HG03103 (cell line): ENCODE data around the gene DCAF11.

Experiments used
- ATAC-seq: cut with Tn5 transposase; IDR thresholded peaks from one replicate; pipeline ENCODE4 v1.9.1; 2021; ENCODE audit warnings: low read depth; ENCODE audit not compliant: unreplicated experiment

The DCAF11 gene

DNA sequence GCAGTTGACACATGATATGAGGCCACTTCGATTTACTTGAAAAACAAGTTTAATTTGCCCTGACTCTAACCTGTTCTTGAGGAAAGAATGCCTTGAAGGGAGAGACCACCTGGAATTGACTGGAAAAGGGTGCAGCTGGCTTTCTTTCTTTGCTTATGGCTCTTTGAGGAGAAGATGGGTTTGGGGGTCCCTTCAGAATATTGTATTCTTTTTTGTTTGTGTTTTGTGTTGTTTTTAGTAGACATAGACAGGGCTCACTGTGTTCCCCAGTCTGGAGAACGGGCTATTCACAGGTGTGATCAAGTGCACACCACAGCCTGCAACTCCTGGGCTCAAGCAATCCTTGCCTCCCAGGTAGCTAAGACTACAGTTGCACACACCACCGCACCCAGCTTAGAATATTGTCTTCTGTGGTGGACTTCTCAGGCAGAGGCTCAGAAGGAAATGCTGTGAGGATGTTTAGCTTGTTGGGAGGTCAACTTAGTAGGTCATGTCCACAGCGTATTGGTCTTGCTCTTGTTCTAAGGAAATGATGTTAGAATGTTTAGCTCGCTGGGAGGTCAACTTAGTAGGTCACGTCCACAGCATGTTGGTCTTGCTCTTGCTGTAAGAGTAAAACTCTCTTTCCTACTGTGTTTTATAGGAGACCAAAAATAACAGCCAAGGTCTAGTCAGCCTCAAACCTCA is 1.7 kb downstream of the DCAF11 start:
- ATAC-seq: no peak

DNA sequence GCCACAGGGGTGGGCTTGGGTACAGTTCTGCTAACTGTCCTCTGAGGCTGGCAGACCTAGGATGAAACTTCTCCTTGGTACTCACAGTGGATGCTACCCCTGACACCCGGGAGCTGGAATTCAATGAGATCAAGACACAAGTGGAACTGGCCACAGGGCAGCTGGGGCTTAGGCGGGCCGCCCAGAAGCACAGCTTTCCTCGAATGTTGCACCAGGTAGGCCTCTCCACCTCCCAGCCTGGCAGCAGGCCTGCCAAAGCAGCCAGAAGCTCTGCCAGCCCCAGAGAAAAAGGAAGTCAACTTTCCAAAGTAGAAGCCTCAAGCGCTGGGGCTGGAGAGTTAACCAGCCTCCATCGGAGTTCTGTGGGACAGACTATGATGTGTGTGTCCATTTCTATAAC is 2.6 kb downstream of the DCAF11 start:
- ATAC-seq: no peak

DNA sequence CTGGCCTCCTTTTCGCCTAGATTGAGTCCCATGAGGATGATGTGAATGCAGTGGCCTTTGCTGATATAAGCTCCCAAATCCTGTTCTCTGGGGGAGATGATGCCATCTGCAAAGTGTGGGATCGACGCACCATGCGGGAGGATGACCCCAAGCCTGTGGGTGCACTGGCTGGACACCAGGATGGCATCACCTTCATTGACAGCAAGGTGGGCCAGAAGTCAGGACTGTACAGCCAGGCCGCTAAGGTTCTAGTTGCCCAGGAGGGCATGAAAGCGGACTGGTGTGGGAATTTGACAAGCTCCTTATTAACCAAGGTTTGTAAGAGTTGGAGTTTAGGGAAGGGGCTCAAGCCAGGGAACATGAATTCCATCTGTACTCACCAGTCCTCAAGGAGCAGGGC is 5.1 kb downstream of the DCAF11 start:
- ATAC-seq: no peak

DNA sequence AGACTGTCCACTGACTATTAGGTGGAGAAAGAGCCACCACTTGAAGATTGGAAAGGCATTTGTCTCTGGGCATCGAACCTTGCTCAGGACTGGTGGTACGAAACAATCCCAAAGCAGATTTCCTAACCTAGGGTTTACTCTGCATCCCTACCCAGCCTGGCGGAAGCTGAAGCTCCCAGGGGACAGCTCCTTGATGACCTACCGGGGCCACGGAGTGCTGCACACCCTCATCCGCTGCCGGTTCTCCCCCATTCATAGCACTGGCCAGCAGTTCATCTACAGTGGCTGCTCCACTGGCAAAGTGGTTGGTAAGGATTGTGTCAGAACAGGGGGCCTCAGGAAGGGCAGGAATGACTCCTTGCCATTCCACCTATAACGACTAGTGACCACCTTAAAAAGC is 6.6 kb downstream of the DCAF11 start:
- no peak for ATAC-seq

DNA sequence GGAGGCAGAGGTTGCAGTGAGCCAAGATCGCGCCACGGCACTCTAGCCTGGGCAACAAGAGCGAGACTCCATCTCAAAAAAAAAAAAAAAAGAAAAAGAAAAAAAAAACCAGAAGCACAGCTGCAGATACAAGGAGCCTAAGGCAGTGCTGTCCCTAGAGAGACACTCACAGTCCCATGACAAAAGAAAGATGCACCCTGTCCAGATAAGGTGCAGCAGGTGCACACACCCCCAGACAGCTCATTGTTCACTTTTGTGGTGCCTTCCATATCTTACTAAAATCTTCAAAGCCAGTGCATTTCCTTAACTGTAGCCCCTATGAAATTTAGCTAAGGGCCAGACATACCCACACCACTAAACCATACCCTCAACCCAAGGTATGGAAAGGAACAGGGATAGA is 7.8 kb downstream of the DCAF11 start:
- no peak for ATAC-seq

DNA sequence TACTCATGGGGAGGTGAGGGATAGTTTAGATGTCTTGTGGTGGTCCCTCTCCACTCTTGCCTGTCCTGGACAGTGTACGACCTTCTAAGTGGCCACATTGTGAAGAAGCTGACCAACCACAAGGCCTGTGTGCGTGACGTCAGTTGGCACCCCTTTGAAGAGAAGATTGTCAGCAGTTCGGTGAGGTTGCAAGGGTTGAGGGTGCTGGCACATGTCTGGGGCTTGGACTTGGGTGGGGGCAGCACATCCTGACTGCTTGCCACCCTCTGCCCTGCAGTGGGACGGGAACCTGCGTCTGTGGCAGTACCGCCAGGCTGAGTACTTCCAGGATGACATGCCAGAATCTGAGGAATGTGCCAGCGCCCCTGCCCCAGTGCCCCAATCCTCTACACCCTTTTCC is 8.3 kb downstream of the DCAF11 start:
- no peak for ATAC-seq

DNA sequence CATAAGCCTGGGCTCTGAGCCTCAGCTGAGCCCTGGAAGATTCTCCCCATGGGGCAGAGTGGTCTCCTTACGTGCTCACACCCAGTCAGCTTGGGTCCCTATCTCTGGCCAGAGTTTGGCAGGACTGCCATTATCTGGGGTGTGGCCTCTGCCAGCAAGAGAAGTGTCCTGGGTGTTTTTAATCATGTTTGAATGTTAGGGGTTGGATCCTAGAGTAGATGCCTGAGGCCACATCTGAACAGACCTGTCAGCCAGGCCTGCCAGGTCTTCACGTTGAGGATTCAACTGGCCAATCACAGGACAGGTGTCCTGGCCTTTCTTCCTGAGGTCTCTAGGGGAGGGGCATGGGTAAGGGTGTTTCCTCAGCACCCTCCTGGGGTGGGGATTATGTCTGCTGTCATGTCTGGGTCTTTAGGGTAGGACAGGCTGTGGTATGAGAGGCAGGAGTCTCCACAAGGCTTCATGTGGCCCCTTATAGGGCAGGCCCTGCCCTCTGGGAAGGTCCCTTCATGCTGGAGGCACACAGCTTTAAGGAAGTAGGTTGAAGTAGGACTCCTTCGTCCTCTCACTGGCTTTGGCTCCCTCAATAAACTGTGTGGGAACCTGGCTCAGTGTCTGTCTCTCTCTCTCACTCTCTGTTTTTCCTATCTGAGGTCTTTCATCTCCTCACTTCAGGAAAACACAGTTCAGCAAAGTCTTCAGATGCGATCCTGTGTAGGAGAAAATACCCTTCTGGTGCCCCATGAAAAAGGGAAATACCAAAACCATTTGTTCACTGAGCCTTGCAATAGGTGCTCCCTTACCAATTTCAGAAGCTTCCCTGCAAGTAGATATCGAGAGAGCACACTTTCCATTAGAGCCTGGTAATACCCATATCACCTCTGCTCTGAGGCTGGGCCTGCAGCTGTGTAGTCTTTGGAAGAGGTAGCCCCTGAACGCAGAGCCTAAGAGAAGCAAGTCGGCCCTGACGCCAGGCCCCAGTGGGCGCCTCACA is 9.1 kb downstream of the DCAF11 start:
- ATAC-seq: no peak

DNA sequence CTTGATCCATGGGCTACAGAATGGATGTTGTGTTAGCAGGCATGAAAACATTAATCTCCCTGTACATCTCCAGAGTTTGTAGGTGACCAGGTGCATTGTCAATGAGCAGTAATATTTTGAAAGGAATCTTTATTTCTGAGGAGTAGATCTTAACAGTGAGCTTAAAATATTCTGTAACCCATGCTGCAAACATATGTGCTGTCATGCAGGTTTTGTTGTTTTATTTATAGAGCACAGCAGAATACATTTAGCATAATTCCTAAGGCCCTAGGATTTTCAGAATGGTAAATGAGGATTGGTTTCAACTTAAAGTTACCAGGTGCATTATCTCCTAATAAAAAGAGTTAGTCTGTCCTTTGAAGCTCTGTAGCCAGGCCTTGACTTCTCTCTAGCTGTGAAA is 12.4 kb downstream of the DCAF11 start:
- no peak for ATAC-seq

DNA sequence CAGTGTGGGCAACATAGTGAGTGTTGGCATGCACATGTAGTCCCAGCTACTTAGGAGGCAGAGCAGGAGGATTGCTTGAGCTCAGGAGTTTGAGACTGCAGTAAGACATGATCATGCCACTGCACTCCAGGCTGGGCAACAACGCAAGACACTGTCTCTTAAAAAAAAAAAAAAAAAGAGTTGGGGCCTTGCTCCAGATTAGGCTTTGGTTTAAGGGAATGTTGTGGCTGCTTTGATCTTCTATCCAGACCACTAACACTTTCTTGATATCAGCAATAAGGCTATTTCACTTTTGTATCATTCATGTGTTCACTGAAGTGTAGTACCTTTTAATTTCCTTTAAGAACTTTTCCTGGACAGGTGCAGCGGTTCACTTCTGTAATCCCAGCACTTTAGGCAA is 13.1 kb downstream of the DCAF11 start:
- no peak for ATAC-seq

DNA sequence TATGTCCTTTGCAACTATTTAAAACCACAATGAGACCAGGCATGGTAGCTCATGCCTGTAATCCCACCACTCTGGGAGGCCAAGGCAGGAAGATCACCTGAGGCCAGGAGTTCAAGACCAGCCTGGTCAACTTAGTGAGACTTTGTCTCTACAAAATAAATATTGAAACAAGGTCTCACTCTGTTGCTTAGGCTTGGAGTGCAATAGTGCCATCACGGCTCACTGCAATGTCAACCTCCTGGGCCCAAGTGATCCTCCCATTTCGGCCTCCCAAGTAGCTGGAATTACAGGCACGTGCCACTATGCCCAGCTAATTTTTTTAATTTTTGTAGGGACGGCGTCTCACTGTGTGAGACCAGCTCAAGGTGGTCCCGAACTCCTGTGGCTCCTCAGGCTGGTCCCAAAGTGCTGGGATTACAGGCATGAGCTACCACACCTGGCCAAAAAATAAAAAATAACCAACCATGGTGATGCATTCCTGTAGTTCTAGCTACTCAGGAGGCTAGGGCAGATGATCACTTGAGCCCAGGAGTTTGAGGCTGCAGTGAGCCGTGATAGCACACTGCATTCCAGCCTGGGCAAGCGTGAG is 14.9 kb downstream of the DCAF11 start:
- ATAC-seq: no peak

DNA sequence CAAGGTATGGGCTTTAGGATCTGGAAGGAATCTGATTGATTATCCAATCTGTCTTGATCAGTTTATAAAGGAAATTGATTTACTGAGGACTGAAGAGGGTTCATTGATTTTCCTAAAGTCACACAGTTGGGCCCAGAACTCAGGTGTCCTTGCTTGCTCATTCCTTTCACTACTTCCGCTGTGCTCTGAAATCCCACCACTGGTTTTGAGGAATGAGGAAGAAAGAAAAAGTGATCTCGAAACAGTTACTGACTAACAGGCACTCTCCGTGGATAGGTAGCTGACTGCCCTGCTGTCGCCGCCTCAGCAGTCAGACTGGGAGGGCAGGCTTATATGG is 15.8 kb downstream of the DCAF11 start, which contains the start of gene FITM1:
Gene FITM1, plus strand, starts transcription at position 280 of the 337 bp plus-strand sequence. CDS start 905 bp downstream, outside the sequence.
- no peak for ATAC-seq

DNA sequence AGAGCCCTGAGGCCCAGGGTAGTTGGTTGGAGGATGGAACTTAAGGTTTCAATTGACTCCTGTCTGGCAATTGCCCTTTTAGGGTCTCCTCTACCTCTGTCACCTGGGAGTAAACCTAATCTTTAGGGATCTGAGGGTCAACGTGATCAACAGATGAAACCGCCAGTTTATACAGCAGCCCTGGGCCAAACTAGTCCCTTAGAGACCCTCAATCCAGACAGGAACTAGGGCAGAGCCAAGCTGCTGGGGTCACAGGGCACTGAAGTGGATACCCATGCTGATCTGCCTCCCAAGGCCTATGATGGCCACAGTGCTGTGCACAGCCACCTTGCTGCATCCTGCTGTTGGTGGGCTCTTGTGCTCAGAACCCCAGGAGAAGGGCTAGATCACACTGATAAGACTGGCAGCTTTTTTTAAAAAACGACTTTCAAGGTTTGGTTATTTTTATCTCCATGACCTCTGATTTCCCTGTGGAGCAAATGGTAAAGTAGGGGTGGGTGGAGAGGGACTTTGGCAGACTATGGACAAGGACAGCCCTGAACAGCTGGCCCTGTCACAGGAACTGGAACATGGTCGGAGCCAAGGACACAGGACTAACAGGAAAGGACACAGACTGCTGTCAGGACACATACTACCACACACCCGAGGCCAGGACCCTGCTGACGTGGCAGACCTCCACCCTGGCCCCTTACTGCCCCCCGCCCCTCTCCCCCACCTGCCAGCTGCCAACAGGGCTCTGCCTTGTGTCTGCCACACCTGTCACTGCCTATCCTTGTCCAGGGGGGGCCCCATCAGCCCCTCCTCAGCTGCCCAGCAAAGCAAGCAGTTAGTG is 16.4 kb downstream of the DCAF11 start:
- no peak for ATAC-seq

DNA sequence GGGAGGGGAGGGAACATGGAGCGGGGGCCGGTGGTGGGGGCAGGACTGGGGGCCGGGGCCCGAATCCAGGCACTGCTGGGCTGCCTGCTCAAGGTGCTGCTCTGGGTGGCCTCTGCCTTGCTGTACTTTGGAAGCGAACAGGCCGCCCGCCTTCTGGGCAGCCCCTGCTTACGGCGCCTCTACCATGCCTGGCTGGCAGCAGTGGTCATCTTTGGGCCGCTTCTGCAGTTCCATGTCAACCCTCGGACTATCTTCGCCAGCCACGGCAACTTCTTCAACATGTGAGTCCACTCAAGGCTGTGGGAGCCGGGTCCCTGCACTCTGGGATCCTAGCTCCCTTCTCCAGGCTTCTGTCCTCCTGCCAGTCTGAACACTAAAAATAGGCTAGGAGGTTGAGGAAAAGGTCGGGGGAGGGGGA is 17.0 kb downstream of the DCAF11 start:
- no peak for ATAC-seq

DNA sequence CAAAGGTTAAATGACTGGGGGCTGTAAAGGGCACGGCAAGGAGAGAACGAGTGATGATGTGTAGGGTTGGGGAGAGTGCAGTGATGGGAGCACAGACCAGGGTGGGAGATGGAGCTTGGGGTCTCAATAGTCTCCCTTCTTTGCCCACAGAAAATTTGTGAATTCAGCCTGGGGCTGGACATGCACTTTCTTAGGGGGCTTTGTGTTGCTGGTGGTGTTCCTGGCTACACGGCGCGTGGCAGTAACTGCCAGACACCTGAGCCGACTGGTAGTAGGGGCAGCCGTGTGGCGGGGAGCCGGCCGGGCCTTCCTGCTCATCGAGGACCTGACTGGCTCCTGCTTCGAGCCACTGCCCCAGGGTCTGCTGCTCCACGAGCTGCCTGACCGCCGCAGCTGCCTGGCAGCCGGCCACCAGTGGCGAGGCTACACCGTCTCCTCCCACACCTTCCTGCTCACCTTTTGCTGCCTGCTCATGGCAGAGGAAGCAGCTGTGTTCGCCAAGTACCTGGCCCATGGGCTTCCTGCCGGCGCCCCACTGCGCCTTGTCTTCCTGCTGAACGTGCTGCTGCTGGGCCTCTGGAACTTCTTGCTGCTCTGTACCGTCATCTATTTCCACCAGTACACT is 17.6 kb downstream of the DCAF11 start:
- ATAC-seq: no peak

DNA sequence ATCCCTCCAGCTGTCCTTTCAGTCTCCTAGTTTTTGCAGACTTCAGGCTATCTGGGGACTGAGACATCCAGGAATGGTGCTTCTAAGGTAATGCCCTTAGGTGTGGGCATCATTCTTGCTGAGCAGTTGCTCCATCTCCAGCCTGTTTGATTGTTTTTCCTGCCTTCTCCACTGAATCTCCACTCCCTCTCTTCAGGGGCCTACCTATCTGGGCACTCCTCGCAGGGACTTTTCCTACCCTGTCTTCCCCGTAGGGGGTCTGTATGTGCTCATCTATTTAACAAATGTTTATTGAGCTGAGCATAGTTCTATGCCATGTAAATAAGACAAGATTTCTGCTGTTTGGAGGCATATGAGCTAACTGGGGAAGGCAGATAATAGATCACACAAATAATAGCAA is 18.4 kb downstream of the DCAF11 start:
- ATAC-seq: no peak

DNA sequence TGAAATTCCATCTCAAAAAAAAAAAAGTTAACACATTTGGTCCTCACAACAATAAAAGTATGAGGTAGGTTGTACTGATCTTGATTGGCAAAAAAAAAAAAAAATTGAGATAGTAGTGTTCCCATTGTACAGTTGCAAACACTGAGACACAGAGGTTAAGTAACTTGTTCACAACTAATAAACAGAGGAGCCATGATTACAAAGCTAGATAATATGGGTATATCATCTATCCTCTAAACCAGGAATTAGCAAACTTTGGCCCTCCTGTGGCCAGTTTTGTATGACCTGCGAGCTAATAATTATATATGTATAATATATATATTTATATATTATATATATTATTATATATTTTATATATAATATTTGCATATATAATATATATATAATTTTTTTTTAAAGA is 19.2 kb downstream of the DCAF11 start:
- ATAC-seq: no peak

DNA sequence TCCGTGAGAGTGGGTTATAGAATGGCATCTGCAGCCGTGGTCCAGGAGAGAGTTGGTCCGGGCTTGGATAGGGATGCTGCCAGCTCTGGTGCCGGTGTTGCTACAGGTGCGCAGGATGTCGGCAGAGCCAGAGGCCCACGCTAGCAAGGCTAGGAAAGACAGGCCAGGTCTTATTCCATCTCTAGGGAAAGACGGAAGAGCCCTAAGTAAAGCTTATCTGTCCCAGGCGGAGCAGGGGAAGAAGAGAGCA is 20.9 kb downstream of the DCAF11 start:
- ATAC-seq: no peak

DNA sequence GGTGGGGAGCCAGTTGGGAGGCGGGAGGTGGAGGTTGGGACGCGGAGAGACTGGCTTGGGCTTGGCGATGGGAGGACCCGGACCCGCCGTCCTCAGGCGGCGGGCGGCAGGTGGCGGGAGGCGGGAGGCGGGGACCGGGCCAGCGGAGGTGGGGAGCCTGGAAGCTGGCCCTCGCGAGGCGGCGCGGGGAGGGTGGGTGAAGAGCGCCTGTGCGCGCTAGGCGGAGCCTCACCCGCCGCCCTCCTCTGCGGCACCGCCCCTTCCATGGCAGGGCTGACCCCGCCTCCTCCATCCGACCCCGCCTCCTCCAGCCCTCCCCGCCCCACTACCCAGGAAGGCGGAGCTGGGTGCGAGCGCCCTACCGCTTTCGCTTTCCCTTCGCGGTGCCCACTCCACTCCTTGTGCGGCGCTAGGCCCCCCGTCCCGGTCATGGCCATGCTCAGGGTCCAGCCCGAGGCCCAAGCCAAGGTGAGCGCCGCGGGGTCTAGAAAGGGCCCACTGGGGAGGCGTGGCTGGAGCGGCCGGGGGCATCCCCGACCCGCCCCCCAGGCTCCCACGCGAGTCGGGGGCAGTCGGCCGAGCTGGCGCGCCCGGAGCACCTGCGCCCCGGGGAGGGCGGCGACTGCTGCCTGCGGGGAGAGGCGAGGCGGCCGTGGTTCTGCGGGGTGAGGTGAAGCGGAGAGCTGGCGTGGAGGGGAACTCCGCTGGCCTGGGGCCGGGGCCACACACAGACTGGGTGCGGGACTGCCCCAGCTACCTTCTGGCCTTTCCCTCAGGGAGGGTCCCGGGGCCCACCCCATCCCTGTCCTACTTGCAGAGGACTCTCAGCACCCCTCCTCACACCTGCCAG is 21.5 kb downstream of the DCAF11 start, which contains the start of gene PSME1:
Gene PSME1, plus strand, starts transcription at position 361 of the 850 bp plus-strand sequence. Its CDS starts 69 bp downstream, at position 430.
- peak; percentile 86 for ATAC-seq
